ENCODE measurements around the gene MTMR6.

MTMR6 gene

GRCh38 chr13:25225970-25226369 lies 61.3 kb downstream of the MTMR6 start:
- H3K4me3 ChIP-seq (ENCODE audit: low read depth, low read length, poor library complexity, severe bottlenecking): no peak overlapping the region
- H3K79me2 ChIP-seq (ENCODE audit: insufficient read depth, low read length): no peaks in the 10 kb centered on the region
- H4K20me1 ChIP-seq (ENCODE audit: insufficient read depth, low read length): no peaks in the 10 kb centered on the region
- no peaks in the 10 kb centered on the region for H3F3A ChIP-seq (ENCODE audit: insufficient read depth, low read length)
- no peaks in the 10 kb centered on the region for H3K9me3 ChIP-seq (ENCODE audit: low read length)
- no peak overlapping the region for H3K4me2 ChIP-seq (ENCODE audit: low read length)
- no peak overlapping the region for H2AFZ ChIP-seq (ENCODE audit: low read length)
- no peaks in the 10 kb centered on the region for H3K36me3 ChIP-seq (ENCODE audit: insufficient read depth, low read length)
- no peaks in the 10 kb centered on the region for H3K4me1 ChIP-seq (ENCODE audit: insufficient read depth, low read length, severe bottlenecking)
- no peaks in the 10 kb centered on the region for H3K9me2 ChIP-seq (ENCODE audit: low read depth, low read length)
- TF ChIP-seq EZH2 (IDR thresholded peaks at IDR 0.05; ENCODE audit: borderline replicate concordance, low read length): no peak
- TF ChIP-seq CTCF (IDR thresholded peaks at IDR 0.05; ENCODE audit: low read length): no peak
- no peak overlapping the region for H3K9ac ChIP-seq (ENCODE audit: low read length)
- peaks cover 11% of the 10 kb centered on the region; the same call in 1 of the 2 replicates for H3K27me3 ChIP-seq (ENCODE audit: insufficient read depth, low read length)
- H3K27ac ChIP-seq (ENCODE audit: low read depth, low read length, poor library complexity, severe bottlenecking): no peak overlapping the region

- Histone ChIP-seq H3K9ac (ENCODE audit: low read length) (no peak overlapping the region), H3K27ac (ENCODE audit: low read depth, low read length, poor library complexity, severe bottlenecking) (no peak overlapping the region), H3K4me2 (ENCODE audit: low read length) (no peak overlapping the region), H2AFZ (ENCODE audit: low read length) (no peak overlapping the region), H3K27me3 (ENCODE audit: insufficient read depth, low read length) (peaks cover 8% of the 10 kb centered on the region; the same call in 1 of the 2 replicates), H3K36me3 (ENCODE audit: insufficient read depth, low read length) (no peaks in the 10 kb centered on the region), H3K4me1 (ENCODE audit: insufficient read depth, low read length, severe bottlenecking) (no peaks in the 10 kb centered on the region), H3F3A (ENCODE audit: insufficient read depth, low read length) (no peaks in the 10 kb centered on the region), H3K9me3 (ENCODE audit: low read length) (no peaks in the 10 kb centered on the region), H3K9me2 (ENCODE audit: low read depth, low read length) (no peaks in the 10 kb centered on the region), H4K20me1 (ENCODE audit: insufficient read depth, low read length) (no peaks in the 10 kb centered on the region), H3K79me2 (ENCODE audit: insufficient read depth, low read length) (no peaks in the 10 kb centered on the region), H3K4me3 (ENCODE audit: low read depth, low read length, poor library complexity, severe bottlenecking) (no peak overlapping the region)
- no peak for TF ChIP-seq EZH2 (IDR thresholded peaks at IDR 0.05; ENCODE audit: borderline replicate concordance, low read length)
- no peak for TF ChIP-seq CTCF (IDR thresholded peaks at IDR 0.05; ENCODE audit: low read length)
Observed at GRCh38 chr13:25224151-25224550, 63.1 kb downstream of the MTMR6 start.

- H3K36me3 ChIP-seq (ENCODE audit: insufficient read depth, low read length): no peaks in the 10 kb centered on the region
- no peaks in the 10 kb centered on the region for H3K79me2 ChIP-seq (ENCODE audit: insufficient read depth, low read length)
- no peak overlapping the region for H3K4me2 ChIP-seq (ENCODE audit: low read length)
- H3F3A ChIP-seq (ENCODE audit: insufficient read depth, low read length): no peaks in the 10 kb centered on the region
- no peaks in the 10 kb centered on the region for H3K4me1 ChIP-seq (ENCODE audit: insufficient read depth, low read length, severe bottlenecking)
- TF ChIP-seq EZH2 (IDR thresholded peaks at IDR 0.05; ENCODE audit: borderline replicate concordance, low read length) (no peak), CTCF (IDR thresholded peaks at IDR 0.05; ENCODE audit: low read length) (no peak)
- no peak overlapping the region for H2AFZ ChIP-seq (ENCODE audit: low read length)
- no peak overlapping the region for H3K4me3 ChIP-seq (ENCODE audit: low read depth, low read length, poor library complexity, severe bottlenecking)
- no peak overlapping the region for H3K27ac ChIP-seq (ENCODE audit: low read depth, low read length, poor library complexity, severe bottlenecking)
- no peaks in the 10 kb centered on the region for H4K20me1 ChIP-seq (ENCODE audit: insufficient read depth, low read length)
- H3K9me2 ChIP-seq (ENCODE audit: low read depth, low read length): no peaks in the 10 kb centered on the region
- peaks cover 8% of the 10 kb centered on the region; the same call in 1 of the 2 replicates for H3K27me3 ChIP-seq (ENCODE audit: insufficient read depth, low read length)
- no peak overlapping the region for H3K9ac ChIP-seq (ENCODE audit: low read length)
- H3K9me3 ChIP-seq (ENCODE audit: low read length): no peaks in the 10 kb centered on the region
Observed at GRCh38 chr13:25222740-25223139, 64.5 kb downstream of the MTMR6 start.

Data from OCI-LY1 (cell line).